SIG-M5 treated with dmso at 0.1 percent for 504 hours (cell line): ENCODE results near the gene OR8B8.
"Not testable (repeated sequence)": the region's sequence is repeated elsewhere in the genome, so short reads cannot be mapped to it uniquely, and the experiment has no call there.

ENCODE experiments used
- DNase-seq: peaks from one replicate; lab custom pipeline; 2025; ENCODE audit not compliant: unreplicated experiment; lab: John Stamatoyannopoulos, UW

The OR8B8 gene

GRCh38 chr11:124445646-124446150 is at the start of gene OR8B8:
OR8B8 (minus strand) TSS chr11:124445696; CDS start chr11:124441085, 4,611 bp downstream.
- DNase-seq = no peak

GRCh38 chr11:124493016-124493655 is 47.6 kb upstream of the OR8B8 start:
- no peak for DNase-seq

- no peak for DNase-seq
Observed at GRCh38 chr11:124483422-124483821, 37.9 kb upstream of the OR8B8 start.

GRCh38 chr11:124482362-124483147 is 37.1 kb upstream of the OR8B8 start:
- no peak for DNase-seq

GRCh38 chr11:124481365-124482323 is 36.1 kb upstream of the OR8B8 start:
- DNase-seq = peak; percentile 25

GRCh38 chr11:124479561-124479960 is 34.1 kb upstream of the OR8B8 start:
- DNase-seq = peak; percentile 17

- no peak for DNase-seq
Observed at GRCh38 chr11:124475265-124475664, 29.8 kb upstream of the OR8B8 start.

GRCh38 chr11:124474779-124475178 is 29.3 kb upstream of the OR8B8 start:
- DNase-seq = no peak

- no peak for DNase-seq
Observed at GRCh38 chr11:124474079-124474478, 28.6 kb upstream of the OR8B8 start.

GRCh38 chr11:124473476-124473875 is 28.0 kb upstream of the OR8B8 start:
- DNase-seq = no peak

GRCh38 chr11:124470561-124471227 is 25.2 kb upstream of the OR8B8 start:
- no peak for DNase-seq

- no peak for DNase-seq
Observed at GRCh38 chr11:124467381-124467927, 22.0 kb upstream of the OR8B8 start.

GRCh38 chr11:124465368-124465767 is 19.9 kb upstream of the OR8B8 start:
- no peak for DNase-seq

- DNase-seq = no peak
Observed at GRCh38 chr11:124463990-124464389, 18.5 kb upstream of the OR8B8 start.

GRCh38 chr11:124463324-124463723 is 17.8 kb upstream of the OR8B8 start:
- no peak for DNase-seq

- no peak for DNase-seq
Observed at GRCh38 chr11:124460459-124460858, 15.0 kb upstream of the OR8B8 start.

- not testable (repeated sequence) for DNase-seq
Observed at GRCh38 chr11:124459379-124459778, 13.9 kb upstream of the OR8B8 start.

GRCh38 chr11:124454552-124454951 is 9.1 kb upstream of the OR8B8 start:
- DNase-seq = no peak

- DNase-seq = no peak
Observed at GRCh38 chr11:124446916-124447315, 1.4 kb upstream of the OR8B8 start.

GRCh38 chr11:124442847-124443246 is 2.6 kb downstream of the OR8B8 start:
- no peak for DNase-seq
